Stimulated activated CD8-positive, alpha-beta memory T cell treated with anti-CD3 and anti-CD28 coated beads, Interleukin-7, amount 100 ng/mL, for 4 hours (primary cell): Measurements from ENCODE around the gene TUBB3.

Experiments
- DNase-seq, 2 donors: peaks; one replicate each; pipeline ENCODE4 v3.0.0-alpha.2; 2020; ENCODE audit warnings: low read depth in 2 of 2

Gene TUBB3

GRCh38 chr16:89938175-89938885, 15.2 kb downstream of the TUBB3 start:
- DNase-seq: no peak

- no peak for DNase-seq
Measured at GRCh38 chr16:89944773-89945172, 21.6 kb downstream of the TUBB3 start.

GRCh38 chr16:89945654-89946053, 22.5 kb downstream of the TUBB3 start:
- DNase-seq: no peak

DNA sequence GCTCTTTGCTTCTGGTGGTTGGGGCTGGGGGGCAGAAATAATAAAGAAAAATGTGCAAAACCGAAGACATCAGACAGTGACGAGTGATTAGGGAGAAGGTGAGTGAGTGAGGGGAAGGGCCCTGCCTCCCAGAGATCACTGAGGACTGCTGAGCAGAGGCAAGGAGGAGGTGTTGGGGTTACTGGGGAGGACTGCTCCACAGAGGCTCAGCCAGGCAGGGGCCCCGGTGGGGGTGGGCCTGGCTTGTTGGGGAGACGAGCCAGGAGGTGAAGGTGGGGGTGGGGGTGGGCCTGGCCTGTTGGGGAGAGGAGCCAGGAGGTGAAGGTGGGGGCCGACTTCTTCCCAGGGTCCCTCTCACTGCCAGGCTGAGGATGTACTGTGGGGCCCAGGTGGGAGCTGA, 23.4 kb downstream of the TUBB3 start:
- DNase-seq: no peak

DNA sequence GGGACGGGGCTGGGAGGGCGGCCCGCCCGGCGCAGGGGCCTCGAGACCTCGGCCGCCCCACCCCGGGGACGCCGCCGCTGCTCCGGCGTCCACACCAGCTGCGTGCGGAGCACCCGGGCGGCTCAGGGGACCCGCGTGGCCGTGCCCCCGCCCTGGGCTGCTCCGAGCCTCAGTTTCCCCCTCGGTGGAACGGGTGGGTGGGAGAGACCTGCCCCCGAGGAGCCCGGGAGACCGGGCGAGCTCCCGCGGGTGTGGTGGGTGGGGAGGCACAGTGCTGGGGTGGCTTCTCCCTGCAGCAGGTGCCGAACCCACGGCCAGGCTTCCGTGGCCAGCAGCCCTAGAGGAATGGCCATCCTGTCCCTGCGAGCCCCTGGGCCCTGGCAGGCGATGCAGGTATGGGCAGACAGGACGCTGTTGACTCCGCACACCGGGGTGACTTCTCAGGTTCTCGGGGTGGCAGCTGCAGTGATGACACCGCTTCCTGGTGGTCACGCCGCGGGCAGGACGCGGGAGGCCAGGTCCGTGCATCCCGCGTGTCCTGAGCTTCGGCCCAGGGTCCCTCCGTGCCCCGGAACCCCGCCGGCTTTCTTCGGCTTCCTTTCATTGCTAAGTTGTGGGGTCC, 26.1 kb downstream of the TUBB3 start:
- DNase-seq: no peak

- DNase-seq: no peak
Measured at GRCh38 chr16:89949756-89950155, 26.6 kb downstream of the TUBB3 start.

- no peak for DNase-seq
Measured at GRCh38 chr16:89951509-89951908, 28.4 kb downstream of the TUBB3 start.

DNA sequence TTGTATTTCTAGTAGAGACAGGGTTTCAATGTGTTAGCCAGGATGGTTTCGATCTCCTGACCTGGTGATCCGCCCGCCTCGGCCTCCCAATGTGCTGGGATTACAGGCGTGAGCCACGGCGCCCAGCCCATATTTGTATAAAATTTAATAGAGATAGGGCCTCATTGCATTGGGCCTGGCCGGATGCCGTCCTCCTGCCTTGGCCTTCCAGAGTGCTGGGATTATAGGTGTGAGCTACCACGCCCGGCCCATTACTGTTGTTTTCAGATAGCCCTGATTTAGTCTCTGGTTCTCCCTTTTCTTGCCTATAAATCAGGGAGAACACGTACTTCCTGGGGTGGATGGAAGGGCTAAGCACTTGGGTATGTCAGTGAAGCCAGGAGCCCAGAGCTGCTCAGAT, 28.9 kb downstream of the TUBB3 start:
- no peak for DNase-seq

- DNase-seq: no peak
Measured at GRCh38 chr16:89952551-89952950, 29.4 kb downstream of the TUBB3 start.

GRCh38 chr16:89953671-89954406, 30.7 kb downstream of the TUBB3 start:
- no peak for DNase-seq

GRCh38 chr16:89954462-89954861, 31.3 kb downstream of the TUBB3 start:
- DNase-seq: no peak

GRCh38 chr16:89955001-89955685, 32.0 kb downstream of the TUBB3 start:
- DNase-seq: no peak

DNA sequence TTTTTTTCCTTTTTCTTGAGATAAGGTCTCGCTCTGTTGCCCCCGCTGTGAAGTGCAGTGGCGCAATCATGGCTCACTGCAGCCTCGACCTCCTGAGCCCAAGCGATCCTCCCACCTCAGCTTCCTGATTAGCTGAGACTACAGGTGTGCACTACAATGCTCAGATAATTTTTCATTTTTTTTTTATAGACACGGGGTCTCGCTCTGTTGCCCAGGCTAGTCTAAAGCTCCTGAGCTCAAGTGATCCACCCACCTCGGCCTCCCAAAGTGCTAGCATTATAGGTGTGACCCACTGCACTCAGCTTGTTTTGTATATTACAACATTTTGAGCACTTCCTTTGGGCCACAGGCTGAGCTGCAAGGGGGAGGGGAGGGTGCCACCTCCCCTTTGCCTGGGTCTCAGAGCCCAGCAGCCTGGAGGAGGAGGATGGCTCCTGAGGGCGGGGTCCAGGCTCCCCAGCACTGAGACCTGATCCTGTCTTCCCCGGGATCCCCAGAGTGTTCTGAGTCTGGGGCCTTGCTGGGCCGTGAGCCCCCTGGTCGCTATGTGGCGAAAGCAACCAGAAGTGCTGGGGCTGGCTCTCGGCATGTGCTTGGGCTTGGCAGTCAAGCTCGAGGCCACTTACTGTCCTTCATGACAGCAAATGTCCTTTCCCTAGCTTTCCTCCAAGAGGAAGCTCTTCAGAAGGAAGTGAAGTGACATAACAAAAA, 33.5 kb downstream of the TUBB3 start:
- DNase-seq: no peak

GRCh38 chr16:89957216-89957785, 34.2 kb downstream of the TUBB3 start:
- no peak for DNase-seq

DNA sequence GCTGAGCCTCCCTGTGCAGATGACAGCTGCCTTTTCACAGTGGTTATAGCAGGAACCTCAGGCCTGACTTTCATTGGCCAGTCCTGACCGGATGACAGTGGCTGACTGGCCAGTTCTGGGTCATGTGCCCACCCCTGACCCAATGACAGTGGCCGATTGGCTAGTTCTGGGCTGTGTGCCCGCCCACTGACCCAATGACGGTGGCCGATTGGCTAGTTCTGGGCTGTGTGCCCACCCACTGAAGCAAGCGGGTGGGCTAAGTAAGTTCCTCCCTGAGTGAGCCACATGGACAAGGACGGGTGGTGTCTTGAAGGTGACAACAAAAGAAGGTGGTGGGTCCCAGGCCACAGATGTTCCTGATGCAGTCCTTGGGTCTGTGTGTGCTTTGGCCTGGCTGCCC, 34.9 kb downstream of the TUBB3 start:
- DNase-seq: no peak

- no peak for DNase-seq
Measured at GRCh38 chr16:89958596-89958995, 35.5 kb downstream of the TUBB3 start.

DNA sequence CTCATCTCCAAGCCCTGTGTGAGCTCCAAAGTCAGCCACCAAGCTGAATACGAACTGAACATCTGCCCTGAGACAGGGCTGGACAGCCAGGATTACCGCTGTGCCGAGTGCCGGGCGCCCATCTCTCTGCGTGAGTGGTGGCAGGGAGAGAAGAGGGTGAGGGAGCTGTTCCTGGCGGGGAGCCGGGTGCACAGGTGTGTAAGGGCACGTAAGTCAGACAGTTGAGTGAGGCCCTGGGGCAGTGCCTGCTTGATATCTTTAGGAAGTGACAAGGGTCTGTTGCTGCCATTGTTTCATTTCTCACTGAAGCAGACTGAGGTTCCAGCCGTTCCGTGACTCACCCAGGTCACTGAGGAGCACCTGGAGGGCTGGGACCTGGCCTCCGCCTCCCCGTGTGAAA, 37.8 kb downstream of the TUBB3 start:
- DNase-seq: no peak

- DNase-seq: no peak
Measured at GRCh38 chr16:89961920-89962319, 38.8 kb downstream of the TUBB3 start.

- DNase-seq: no peak
Measured at GRCh38 chr16:89962754-89963498, 39.8 kb downstream of the TUBB3 start.

GRCh38 chr16:89964201-89964600, 41.1 kb downstream of the TUBB3 start:
- DNase-seq: no peak
